Glutamatergic neuron (in vitro differentiated cells): ENCODE measurements around the gene BMPR1B. TPM values are rescaled to one million over a fixed set of nuclear protein-coding genes. Genes with fewer than 3 reads are reported as not detected.

ENCODE experiments used
- DNase-seq: peaks from one replicate; pipeline ENCODE4 v3.0.0; 2022
- H3K27ac Mint-ChIP-seq: one replicate; pipeline ENCODE4 v1.8.0; 2020; ENCODE audit warnings: mild to moderate bottlenecking, mixed read lengths, inconsistent platforms; ENCODE audit not compliant: unreplicated experiment
- H3K27me3 Mint-ChIP-seq: one replicate; pipeline ENCODE4 v1.8.0; 2020; ENCODE audit warnings: mild to moderate bottlenecking, moderate library complexity, mixed read lengths, inconsistent platforms; ENCODE audit not compliant: unreplicated experiment
- H3K36me3 Mint-ChIP-seq: one replicate; pipeline ENCODE4 v1.8.0; 2020; ENCODE audit warnings: mild to moderate bottlenecking, mixed read lengths, inconsistent platforms; ENCODE audit not compliant: unreplicated experiment
- H3K4me1 Mint-ChIP-seq: one replicate; pipeline ENCODE4 v1.8.0; 2020; ENCODE audit warnings: mild to moderate bottlenecking, low read depth, mixed read lengths, inconsistent platforms; ENCODE audit not compliant: unreplicated experiment
- H3K4me3 Mint-ChIP-seq: one replicate; pipeline ENCODE4 v1.8.0; 2020; ENCODE audit warnings: mild to moderate bottlenecking, mixed read lengths, inconsistent platforms; ENCODE audit not compliant: unreplicated experiment
- H3K9me3 Mint-ChIP-seq: one replicate; pipeline ENCODE4 v1.8.0; 2020; ENCODE audit warnings: mild to moderate bottlenecking, moderate library complexity, mixed read lengths, inconsistent platforms; ENCODE audit not compliant: unreplicated experiment
- CTCF ChIP-seq: fragments of 200-600 bp; sonication (generic); IDR thresholded peaks from one replicate; pipeline ENCODE4 v1.5.0; 2021; ENCODE audit not compliant: partially characterized antibody, unreplicated experiment
- total RNA-seq: library from RNA; stranded (reverse); fragmentation: NEBNext Ultra II Directional; extraction: Animal tissue kit (Norgen Biotek cat#: 25700); gene quantifications from one replicate; pipeline ENCODE4 v1.2.1, GENCODE V29; 2021; ENCODE audit not compliant: unreplicated experiment

BMPR1B gene
- total RNA-seq, 1 donor from 2014 or later: 2.4 TPM

GRCh38 chr4:94957030-94957429, 199.3 kb downstream of the BMPR1B start:
- H3K4me1 Mint-ChIP-seq: no peaks in the 10 kb centered on the region
- H3K27ac Mint-ChIP-seq: no peak overlapping the region
- no peak overlapping the region for H3K4me3 Mint-ChIP-seq
- no peaks in the 10 kb centered on the region for H3K27me3 Mint-ChIP-seq
- TF ChIP-seq CTCF: no peak
- no peak for DNase-seq
- H3K9me3 Mint-ChIP-seq: no peaks in the 10 kb centered on the region
- no peaks in the 10 kb centered on the region for H3K36me3 Mint-ChIP-seq

- H3K36me3 Mint-ChIP-seq: peaks cover 6% of the 10 kb centered on the region
- H3K27me3 Mint-ChIP-seq: no peaks in the 10 kb centered on the region
- H3K9me3 Mint-ChIP-seq: no peaks in the 10 kb centered on the region
- no peak overlapping the region for H3K4me3 Mint-ChIP-seq
- H3K27ac Mint-ChIP-seq: no peak overlapping the region
- DNase-seq: no peak
- no peaks in the 10 kb centered on the region for H3K4me1 Mint-ChIP-seq
- TF ChIP-seq CTCF: no peak
These were observed 201.6 kb downstream of the BMPR1B start for GRCh38 chr4:94959307-94959706.

GRCh38 chr4:94960708-94961107, 203.0 kb downstream of the BMPR1B start:
- H3K27ac Mint-ChIP-seq: no peak overlapping the region
- no peak overlapping the region for H3K4me3 Mint-ChIP-seq
- H3K36me3 Mint-ChIP-seq: peaks cover 6% of the 10 kb centered on the region
- no peaks in the 10 kb centered on the region for H3K4me1 Mint-ChIP-seq
- H3K9me3 Mint-ChIP-seq: no peaks in the 10 kb centered on the region
- no peaks in the 10 kb centered on the region for H3K27me3 Mint-ChIP-seq
- no peak for TF ChIP-seq CTCF
- DNase-seq: no peak

- Mint-ChIP-seq H3K27me3 (no peaks in the 10 kb centered on the region), H3K27ac (no peak overlapping the region), H3K4me1 (no peaks in the 10 kb centered on the region), H3K36me3 (peaks cover 6% of the 10 kb centered on the region), H3K4me3 (no peak overlapping the region), H3K9me3 (no peaks in the 10 kb centered on the region)
- TF ChIP-seq CTCF: no peak
- no peak for DNase-seq
These were observed 203.7 kb downstream of the BMPR1B start for GRCh38 chr4:94961420-94961819.

GRCh38 chr4:94962484-94962883, 204.7 kb downstream of the BMPR1B start:
- Mint-ChIP-seq H3K4me3 (no peak overlapping the region), H3K27me3 (no peaks in the 10 kb centered on the region), H3K4me1 (no peaks in the 10 kb centered on the region), H3K36me3 (peaks cover 6% of the 10 kb centered on the region), H3K27ac (no peak overlapping the region), H3K9me3 (no peaks in the 10 kb centered on the region)
- TF ChIP-seq CTCF: no peak
- no peak for DNase-seq
